ENCODE results near the gene PLCL1.

DNA sequence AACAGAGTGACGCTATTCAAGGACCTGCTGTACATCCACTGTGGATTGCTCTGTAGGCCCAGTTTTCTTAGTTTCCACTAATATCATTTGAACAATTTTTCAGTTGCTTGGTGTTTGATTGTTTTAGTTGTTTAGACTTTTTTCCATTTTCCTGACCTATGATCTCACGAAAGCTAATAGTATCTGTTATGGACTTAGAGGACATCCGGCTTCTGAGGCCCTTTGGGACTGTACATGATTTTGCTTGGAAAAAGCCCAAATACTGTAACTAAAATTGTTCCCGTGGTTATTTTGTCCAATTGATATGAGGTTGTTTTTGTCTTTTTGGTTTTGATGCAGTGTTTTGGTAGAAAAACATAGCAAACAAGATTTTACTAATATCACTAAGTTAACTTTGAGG, 174.6 kb downstream of the PLCL1 start:
- TF ChIP-seq, protein P1, sequence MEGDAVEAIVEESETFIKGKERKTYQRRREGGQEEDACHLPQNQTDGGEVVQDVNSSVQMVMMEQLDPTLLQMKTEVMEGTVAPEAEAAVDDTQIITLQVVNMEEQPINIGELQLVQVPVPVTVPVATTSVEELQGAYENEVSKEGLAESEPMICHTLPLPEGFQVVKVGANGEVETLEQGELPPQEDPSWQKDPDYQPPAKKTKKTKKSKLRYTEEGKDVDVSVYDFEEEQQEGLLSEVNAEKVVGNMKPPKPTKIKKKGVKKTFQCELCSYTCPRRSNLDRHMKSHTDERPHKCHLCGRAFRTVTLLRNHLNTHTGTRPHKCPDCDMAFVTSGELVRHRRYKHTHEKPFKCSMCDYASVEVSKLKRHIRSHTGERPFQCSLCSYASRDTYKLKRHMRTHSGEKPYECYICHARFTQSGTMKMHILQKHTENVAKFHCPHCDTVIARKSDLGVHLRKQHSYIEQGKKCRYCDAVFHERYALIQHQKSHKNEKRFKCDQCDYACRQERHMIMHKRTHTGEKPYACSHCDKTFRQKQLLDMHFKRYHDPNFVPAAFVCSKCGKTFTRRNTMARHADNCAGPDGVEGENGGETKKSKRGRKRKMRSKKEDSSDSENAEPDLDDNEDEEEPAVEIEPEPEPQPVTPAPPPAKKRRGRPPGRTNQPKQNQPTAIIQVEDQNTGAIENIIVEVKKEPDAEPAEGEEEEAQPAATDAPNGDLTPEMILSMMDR (IDR thresholded peaks at IDR 0.05 in 8 of 11, conservative IDR thresholded peaks at IDR 0.05 in 3 of 11) = no peak
- no peak for TF ChIP-seq POLR2A (IDR thresholded peaks at IDR 0.05)
- TF ChIP-seq POLR2AphosphoS5 (IDR thresholded peaks at IDR 0.05) = no peak
